SK-N-SH treated with all-trans-retinoic acid at 6 μM for 48 hours (cell line): ENCODE data around the gene RIMBP2.

Experiments used
- ATAC-seq: fragments of 200-7000 bp; cut with Tn5 transposase; 3 replicates; pipeline ENCODE4 v1.9.1; 2020; ENCODE audit warnings: mild to moderate bottlenecking, moderate library complexity
- ARNTL ChIP-seq: fragments of 450-650 bp; formaldehyde crosslinking; IDR thresholded peaks from 2 replicates; pipeline ENCODE4 v1.5.0; 2020; ENCODE audit warnings: low read depth, mild to moderate bottlenecking, moderate library complexity, borderline replicate concordance
- BACH2 ChIP-seq: fragments of 250-450 bp; sonication (Bioruptor Pico); IDR thresholded peaks from 2 replicates; pipeline ENCODE4 v1.9.0; 2021; ENCODE audit warnings: mild to moderate bottlenecking, borderline replicate concordance
- CSDC2 ChIP-seq: fragments of 250-450 bp; sonication (Bioruptor Pico); IDR thresholded peaks from 2 replicates; pipeline ENCODE4 v1.5.0; 2020; ENCODE audit warnings: mild to moderate bottlenecking, moderate library complexity
- ESRRG ChIP-seq: fragments of 250-450 bp; sonication (Bioruptor Pico); IDR thresholded peaks from 2 replicates; pipeline ENCODE4 v1.6.1; 2021; ENCODE audit warnings: mild to moderate bottlenecking
- GLIS3 ChIP-seq: fragments of 250-450 bp; sonication (Bioruptor Pico); IDR thresholded peaks from 2 replicates; pipeline ENCODE4 v1.5.0; 2020; ENCODE audit warnings: mild to moderate bottlenecking, moderate library complexity
- ISL1 ChIP-seq: fragments of 250-450 bp; sonication (Bioruptor Pico); IDR thresholded peaks from 2 replicates; pipeline ENCODE4 v2.1.2; 2022; ENCODE audit warnings: mild to moderate bottlenecking, moderate library complexity
- OSR1 ChIP-seq: fragments of 250-450 bp; sonication (Bioruptor Pico); IDR thresholded peaks from 2 replicates; pipeline ENCODE4 v1.8.0; 2022; ENCODE audit warnings: moderate library complexity, mild to moderate bottlenecking, inconsistent platforms
- PPARA ChIP-seq: fragments of 250-450 bp; sonication (Bioruptor Pico); IDR thresholded peaks from 2 replicates; pipeline ENCODE4 v1.5.0; 2020; ENCODE audit warnings: mild to moderate bottlenecking, borderline replicate concordance
- RARB ChIP-seq: fragments of 250-450 bp; sonication (Bioruptor Pico); IDR thresholded peaks from 2 replicates; pipeline ENCODE4 v1.8.0; 2021; ENCODE audit warnings: mild to moderate bottlenecking, moderate library complexity
- SNAI2 ChIP-seq: fragments of 250-450 bp; sonication (Bioruptor Pico); IDR thresholded peaks from 2 replicates; pipeline ENCODE4 v1.5.0; 2020; ENCODE audit warnings: mild to moderate bottlenecking, moderate library complexity
- TCF4 ChIP-seq: fragments of 250-450 bp; sonication (Bioruptor Pico); IDR thresholded peaks from 2 replicates; pipeline ENCODE4 v1.8.0; 2021; ENCODE audit warnings: mild to moderate bottlenecking, moderate library complexity, borderline replicate concordance
- ZC3H10 ChIP-seq: fragments of 250-450 bp; sonication (Bioruptor Pico); IDR thresholded peaks from 2 replicates; pipeline ENCODE4 v1.5.1; 2021; ENCODE audit warnings: mild to moderate bottlenecking, moderate library complexity
- ZFP30 ChIP-seq: fragments of 450-650 bp; formaldehyde crosslinking; IDR thresholded peaks from 2 replicates; pipeline ENCODE4 v1.5.0; 2022; ENCODE audit warnings: mild to moderate bottlenecking, moderate library complexity
- ZNF565 ChIP-seq: fragments of 450-650 bp; formaldehyde crosslinking; conservative IDR thresholded peaks from 2 replicates; pipeline ENCODE4 v1.5.0; 2020; ENCODE audit warnings: low read depth, mild to moderate bottlenecking, moderate library complexity
- ZNF70 ChIP-seq: fragments of 450-650 bp; formaldehyde crosslinking; IDR thresholded peaks from 2 replicates; pipeline ENCODE4 v1.5.0; 2020; ENCODE audit warnings: mild to moderate bottlenecking, moderate library complexity
- ZNF8 ChIP-seq: fragments of 450-650 bp; formaldehyde crosslinking; IDR thresholded peaks from 2 replicates; pipeline ENCODE4 v1.5.0; 2020; ENCODE audit warnings: mild to moderate bottlenecking, moderate library complexity
- TF ChIP-seq, protein P1 (sequence below): fragments of 250-450 bp; sonication (Bioruptor Pico); IDR thresholded peaks from 2 replicates; pipeline ENCODE4 v1.8.0; 2020; ENCODE audit warnings: mild to moderate bottlenecking, moderate library complexity, borderline replicate concordance
- TF ChIP-seq, protein P2 (sequence below): fragments of 250-450 bp; sonication (Bioruptor Pico); IDR thresholded peaks from 2 replicates; pipeline ENCODE4 v1.8.0; 2021; ENCODE audit warnings: low read depth, mild to moderate bottlenecking, moderate library complexity, borderline replicate concordance
- TF ChIP-seq, protein P3 (sequence below): fragments of 250-450 bp; sonication (Bioruptor Pico); IDR thresholded peaks from 2 replicates; pipeline ENCODE4 v1.5.1; 2020; ENCODE audit warnings: low read depth, mild to moderate bottlenecking, moderate library complexity
- TF ChIP-seq, protein P4 (sequence below): fragments of 250-450 bp; sonication (Bioruptor Pico); IDR thresholded peaks from 2 replicates; pipeline ENCODE4 v1.5.0; 2020; ENCODE audit warnings: mild to moderate bottlenecking, moderate library complexity

RIMBP2 gene

DNA sequence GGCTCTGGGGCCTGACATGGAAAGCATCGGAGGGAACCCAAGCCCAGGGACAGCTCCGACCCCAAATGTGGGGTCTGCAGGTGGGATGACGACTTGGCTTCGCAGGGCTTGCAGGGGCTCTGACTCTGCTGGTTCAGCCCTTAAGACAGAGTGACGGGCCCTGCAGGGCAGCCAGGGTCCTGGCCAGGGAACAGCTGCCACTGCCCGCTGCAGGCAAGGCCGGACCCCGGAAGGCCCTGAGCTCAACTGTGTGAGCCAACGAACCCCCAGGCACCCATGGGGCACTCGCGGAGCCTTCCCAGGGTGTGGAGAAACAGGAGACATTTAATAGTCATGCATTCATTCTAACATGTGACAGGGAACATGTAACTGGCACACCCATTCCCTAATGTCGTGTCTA is 257.8 kb downstream of the RIMBP2 start:
- ATAC-seq = no peak
- no peak for TF ChIP-seq GLIS3 (CRISPR knock-in tag)
- no peak for TF ChIP-seq PPARA (CRISPR knock-in tag)
- no peak for TF ChIP-seq ARNTL (CRISPR knock-in tag)
- TF ChIP-seq CSDC2 (CRISPR knock-in tag) = no peak
- TF ChIP-seq OSR1 (CRISPR knock-in tag) = no peak
- TF ChIP-seq, protein P1, sequence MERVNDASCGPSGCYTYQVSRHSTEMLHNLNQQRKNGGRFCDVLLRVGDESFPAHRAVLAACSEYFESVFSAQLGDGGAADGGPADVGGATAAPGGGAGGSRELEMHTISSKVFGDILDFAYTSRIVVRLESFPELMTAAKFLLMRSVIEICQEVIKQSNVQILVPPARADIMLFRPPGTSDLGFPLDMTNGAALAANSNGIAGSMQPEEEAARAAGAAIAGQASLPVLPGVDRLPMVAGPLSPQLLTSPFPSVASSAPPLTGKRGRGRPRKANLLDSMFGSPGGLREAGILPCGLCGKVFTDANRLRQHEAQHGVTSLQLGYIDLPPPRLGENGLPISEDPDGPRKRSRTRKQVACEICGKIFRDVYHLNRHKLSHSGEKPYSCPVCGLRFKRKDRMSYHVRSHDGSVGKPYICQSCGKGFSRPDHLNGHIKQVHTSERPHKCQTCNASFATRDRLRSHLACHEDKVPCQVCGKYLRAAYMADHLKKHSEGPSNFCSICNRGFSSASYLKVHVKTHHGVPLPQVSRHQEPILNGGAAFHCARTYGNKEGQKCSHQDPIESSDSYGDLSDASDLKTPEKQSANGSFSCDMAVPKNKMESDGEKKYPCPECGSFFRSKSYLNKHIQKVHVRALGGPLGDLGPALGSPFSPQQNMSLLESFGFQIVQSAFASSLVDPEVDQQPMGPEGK (CRISPR knock-in tag) = no peak
- no peak for TF ChIP-seq ZC3H10 (CRISPR knock-in tag)
- no peak for TF ChIP-seq TCF4 (CRISPR knock-in tag)
- TF ChIP-seq, protein P2, sequence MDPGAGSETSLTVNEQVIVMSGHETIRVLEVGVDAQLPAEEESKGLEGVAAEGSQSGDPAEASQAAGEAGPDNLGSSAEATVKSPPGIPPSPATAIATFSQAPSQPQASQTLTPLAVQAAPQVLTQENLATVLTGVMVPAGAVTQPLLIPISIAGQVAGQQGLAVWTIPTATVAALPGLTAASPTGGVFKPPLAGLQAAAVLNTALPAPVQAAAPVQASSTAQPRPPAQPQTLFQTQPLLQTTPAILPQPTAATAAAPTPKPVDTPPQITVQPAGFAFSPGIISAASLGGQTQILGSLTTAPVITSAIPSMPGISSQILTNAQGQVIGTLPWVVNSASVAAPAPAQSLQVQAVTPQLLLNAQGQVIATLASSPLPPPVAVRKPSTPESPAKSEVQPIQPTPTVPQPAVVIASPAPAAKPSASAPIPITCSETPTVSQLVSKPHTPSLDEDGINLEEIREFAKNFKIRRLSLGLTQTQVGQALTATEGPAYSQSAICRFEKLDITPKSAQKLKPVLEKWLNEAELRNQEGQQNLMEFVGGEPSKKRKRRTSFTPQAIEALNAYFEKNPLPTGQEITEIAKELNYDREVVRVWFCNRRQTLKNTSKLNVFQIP (CRISPR knock-in tag) = no peak
- no peak for TF ChIP-seq ZFP30 (CRISPR knock-in tag)
- no peak for TF ChIP-seq ZNF565 (CRISPR knock-in tag)
- no peak for TF ChIP-seq BACH2 (CRISPR knock-in tag)
- no peak for TF ChIP-seq ESRRG
- no peak for TF ChIP-seq SNAI2 (CRISPR knock-in tag)
- TF ChIP-seq ZNF8 (CRISPR knock-in tag) = no peak
- no peak for TF ChIP-seq ISL1 (CRISPR knock-in tag)
- TF ChIP-seq, protein P3, sequence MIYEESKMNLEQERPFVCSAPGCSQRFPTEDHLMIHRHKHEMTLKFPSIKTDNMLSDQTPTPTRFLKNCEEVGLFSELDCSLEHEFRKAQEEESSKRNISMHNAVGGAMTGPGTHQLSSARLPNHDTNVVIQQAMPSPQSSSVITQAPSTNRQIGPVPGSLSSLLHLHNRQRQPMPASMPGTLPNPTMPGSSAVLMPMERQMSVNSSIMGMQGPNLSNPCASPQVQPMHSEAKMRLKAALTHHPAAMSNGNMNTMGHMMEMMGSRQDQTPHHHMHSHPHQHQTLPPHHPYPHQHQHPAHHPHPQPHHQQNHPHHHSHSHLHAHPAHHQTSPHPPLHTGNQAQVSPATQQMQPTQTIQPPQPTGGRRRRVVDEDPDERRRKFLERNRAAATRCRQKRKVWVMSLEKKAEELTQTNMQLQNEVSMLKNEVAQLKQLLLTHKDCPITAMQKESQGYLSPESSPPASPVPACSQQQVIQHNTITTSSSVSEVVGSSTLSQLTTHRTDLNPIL (CRISPR knock-in tag) = no peak
- TF ChIP-seq, protein P4, sequence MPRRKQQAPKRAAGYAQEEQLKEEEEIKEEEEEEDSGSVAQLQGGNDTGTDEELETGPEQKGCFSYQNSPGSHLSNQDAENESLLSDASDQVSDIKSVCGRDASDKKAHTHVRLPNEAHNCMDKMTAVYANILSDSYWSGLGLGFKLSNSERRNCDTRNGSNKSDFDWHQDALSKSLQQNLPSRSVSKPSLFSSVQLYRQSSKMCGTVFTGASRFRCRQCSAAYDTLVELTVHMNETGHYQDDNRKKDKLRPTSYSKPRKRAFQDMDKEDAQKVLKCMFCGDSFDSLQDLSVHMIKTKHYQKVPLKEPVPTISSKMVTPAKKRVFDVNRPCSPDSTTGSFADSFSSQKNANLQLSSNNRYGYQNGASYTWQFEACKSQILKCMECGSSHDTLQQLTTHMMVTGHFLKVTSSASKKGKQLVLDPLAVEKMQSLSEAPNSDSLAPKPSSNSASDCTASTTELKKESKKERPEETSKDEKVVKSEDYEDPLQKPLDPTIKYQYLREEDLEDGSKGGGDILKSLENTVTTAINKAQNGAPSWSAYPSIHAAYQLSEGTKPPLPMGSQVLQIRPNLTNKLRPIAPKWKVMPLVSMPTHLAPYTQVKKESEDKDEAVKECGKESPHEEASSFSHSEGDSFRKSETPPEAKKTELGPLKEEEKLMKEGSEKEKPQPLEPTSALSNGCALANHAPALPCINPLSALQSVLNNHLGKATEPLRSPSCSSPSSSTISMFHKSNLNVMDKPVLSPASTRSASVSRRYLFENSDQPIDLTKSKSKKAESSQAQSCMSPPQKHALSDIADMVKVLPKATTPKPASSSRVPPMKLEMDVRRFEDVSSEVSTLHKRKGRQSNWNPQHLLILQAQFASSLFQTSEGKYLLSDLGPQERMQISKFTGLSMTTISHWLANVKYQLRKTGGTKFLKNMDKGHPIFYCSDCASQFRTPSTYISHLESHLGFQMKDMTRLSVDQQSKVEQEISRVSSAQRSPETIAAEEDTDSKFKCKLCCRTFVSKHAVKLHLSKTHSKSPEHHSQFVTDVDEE (CRISPR knock-in tag) = no peak
- TF ChIP-seq ZNF70 (CRISPR knock-in tag) = no peak

DNA sequence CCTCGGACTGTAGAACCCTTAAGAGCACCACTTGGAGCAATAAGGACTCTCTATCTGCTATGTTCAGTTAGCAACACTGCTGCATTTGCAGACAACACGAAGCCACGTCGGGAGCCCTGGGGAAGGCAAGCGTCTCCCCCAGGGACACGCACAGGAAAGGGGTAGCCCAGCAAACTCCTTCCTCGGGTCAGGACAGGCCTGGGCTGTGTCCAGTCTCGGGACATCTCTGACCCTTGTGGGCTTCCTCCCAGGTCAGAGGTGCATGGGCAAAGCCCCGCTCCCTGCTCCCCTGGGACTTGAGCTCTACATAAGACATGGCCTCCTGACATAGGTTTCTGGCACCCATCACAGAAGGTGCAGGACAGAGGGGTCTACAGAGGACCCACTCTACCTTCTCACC is 258.9 kb downstream of the RIMBP2 start:
- TF ChIP-seq, protein P1 (CRISPR knock-in tag) = no peak
- TF ChIP-seq RARB (CRISPR knock-in tag) = no peak
- TF ChIP-seq ARNTL (CRISPR knock-in tag) = no peak
- ATAC-seq = no peak

DNA sequence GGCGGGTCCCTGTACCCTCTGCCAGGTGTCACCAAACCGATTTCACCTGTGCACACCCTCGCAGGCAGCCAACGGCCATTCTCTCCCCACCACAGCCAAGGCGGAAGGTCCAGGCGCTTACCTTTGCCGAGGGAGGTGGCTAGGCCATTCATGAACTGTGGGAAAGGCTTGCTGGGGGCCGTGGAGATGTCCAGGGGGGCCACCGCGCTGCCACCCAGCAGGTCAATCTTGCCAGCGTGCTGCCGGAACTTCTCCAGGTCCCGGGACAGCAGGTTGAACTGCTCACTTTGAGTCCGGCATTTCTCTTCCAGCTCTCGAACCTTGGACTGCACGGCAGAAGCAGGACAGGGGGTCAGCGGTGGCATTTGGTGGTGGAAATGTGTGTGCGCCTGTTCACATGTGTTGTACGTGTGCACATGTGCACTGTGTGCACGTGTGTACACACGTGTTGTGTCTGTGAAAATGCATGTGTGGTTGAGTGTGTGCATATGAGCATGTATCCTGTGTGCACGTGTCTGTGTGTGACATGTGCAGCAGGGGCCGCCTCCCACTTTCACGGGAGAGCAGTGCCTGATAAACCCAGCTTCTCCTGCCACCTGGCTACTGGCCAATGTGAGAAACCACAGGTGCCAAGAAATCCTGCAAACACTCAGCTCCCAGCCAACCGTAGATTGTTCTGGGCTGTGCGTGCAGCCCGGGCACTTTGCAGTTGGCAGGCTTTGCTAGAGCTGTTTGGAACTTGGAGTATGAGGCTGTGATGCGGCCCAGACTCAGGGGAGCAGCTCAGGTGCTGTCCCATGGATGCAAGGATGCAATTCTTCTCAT is 259.5 kb downstream of the RIMBP2 start:
- no peak for ATAC-seq
- TF ChIP-seq OSR1 (CRISPR knock-in tag) (no peak), CSDC2 (CRISPR knock-in tag) (no peak), GLIS3 (CRISPR knock-in tag) (no peak), ARNTL (CRISPR knock-in tag) (no peak), RARB (CRISPR knock-in tag) (no peak)
